Measurements from ENCODE around the gene MS4A8.

MS4A8 gene

GRCh38 chr11:60699284-60699691 lies at the start of gene MS4A8:
MS4A8 (plus strand) TSS chr11:60699612; CDS start chr11:60700861, 1,249 bp downstream.
- TF ChIP-seq CEBPB (IDR thresholded peaks at IDR 0.05) = no peak
- no peak for TF ChIP-seq EP300 (IDR thresholded peaks at IDR 0.05; ENCODE audit: borderline replicate concordance)
- TF ChIP-seq EGR1 (IDR thresholded peaks at IDR 0.05) = no peak
- TF ChIP-seq TCF12 (IDR thresholded peaks at IDR 0.05; ENCODE audit: low read depth) = no peak
- no peak for TF ChIP-seq CREB1 (IDR thresholded peaks at IDR 0.05; ENCODE audit: low read depth)
- TF ChIP-seq YY1 (IDR thresholded peaks at IDR 0.05; ENCODE audit: low read depth) = no peak
- TF ChIP-seq ZBTB7A (IDR thresholded peaks at IDR 0.05; ENCODE audit: low read depth) = no peak
- TF ChIP-seq MAX (IDR thresholded peaks at IDR 0.05) = no peak
- no peak for TF ChIP-seq RAD21 (IDR thresholded peaks at IDR 0.05; ENCODE audit: low read depth)
- no peak for TF ChIP-seq TAF1 (IDR thresholded peaks at IDR 0.05; ENCODE audit: low read depth)
- no peak for TF ChIP-seq REST (IDR thresholded peaks at IDR 0.05; ENCODE audit: low read depth)

GRCh38 chr11:60657888-60658287 lies 41.5 kb upstream of the MS4A8 start:
- no peak for TF ChIP-seq ZBTB7A (IDR thresholded peaks at IDR 0.05; ENCODE audit: low read depth)
- no peak for TF ChIP-seq TAF1 (IDR thresholded peaks at IDR 0.05; ENCODE audit: low read depth)
- no peak for TF ChIP-seq RAD21 (IDR thresholded peaks at IDR 0.05; ENCODE audit: low read depth)
- TF ChIP-seq FOXM1 (IDR thresholded peaks at IDR 0.05; ENCODE audit: borderline replicate concordance, low read depth) = no peak
- no peak for TF ChIP-seq REST (IDR thresholded peaks at IDR 0.05; ENCODE audit: low read depth)
- no peak for TF ChIP-seq TCF12 (IDR thresholded peaks at IDR 0.05; ENCODE audit: low read depth)
- no peak for TF ChIP-seq EGR1 (IDR thresholded peaks at IDR 0.05)
- TF ChIP-seq EP300 (IDR thresholded peaks at IDR 0.05; ENCODE audit: borderline replicate concordance) = no peak
- TF ChIP-seq CREB1 (IDR thresholded peaks at IDR 0.05; ENCODE audit: low read depth) = no peak
- no peak for TF ChIP-seq NFIC (IDR thresholded peaks at IDR 0.05)
- TF ChIP-seq YY1 (IDR thresholded peaks at IDR 0.05; ENCODE audit: low read depth) = no peak
- no peak for TF ChIP-seq USF1 (IDR thresholded peaks at IDR 0.05)
- TF ChIP-seq MAX (IDR thresholded peaks at IDR 0.05) = no peak
- TF ChIP-seq TEAD4 (IDR thresholded peaks at IDR 0.05) = no peak
- TF ChIP-seq CEBPB (IDR thresholded peaks at IDR 0.05) = no peak

- no peak for TF ChIP-seq TAF1 (IDR thresholded peaks at IDR 0.05; ENCODE audit: low read depth)
- TF ChIP-seq USF1 (IDR thresholded peaks at IDR 0.05) = no peak
- no peak for TF ChIP-seq CEBPB (IDR thresholded peaks at IDR 0.05)
- no peak for TF ChIP-seq TEAD4 (IDR thresholded peaks at IDR 0.05)
- no peak for TF ChIP-seq MAX (IDR thresholded peaks at IDR 0.05)
- TF ChIP-seq EGR1 (IDR thresholded peaks at IDR 0.05) = no peak
- no peak for TF ChIP-seq FOXM1 (IDR thresholded peaks at IDR 0.05; ENCODE audit: borderline replicate concordance, low read depth)
These were observed 41.0 kb upstream of the MS4A8 start for GRCh38 chr11:60658409-60658808.

GRCh38 chr11:60672255-60672654 lies 27.2 kb upstream of the MS4A8 start:
- TF ChIP-seq CEBPB (IDR thresholded peaks at IDR 0.05) (no peak), TCF12 (IDR thresholded peaks at IDR 0.05; ENCODE audit: low read depth) (no peak), RAD21 (IDR thresholded peaks at IDR 0.05; ENCODE audit: low read depth) (no peak), ZBTB7A (IDR thresholded peaks at IDR 0.05; ENCODE audit: low read depth) (no peak), REST (IDR thresholded peaks at IDR 0.05; ENCODE audit: low read depth) (no peak)

- TF ChIP-seq CREB1 (IDR thresholded peaks at IDR 0.05; ENCODE audit: low read depth) (no peak), USF1 (IDR thresholded peaks at IDR 0.05) (no peak), ZBTB7A (IDR thresholded peaks at IDR 0.05; ENCODE audit: low read depth) (no peak), RAD21 (IDR thresholded peaks at IDR 0.05; ENCODE audit: low read depth) (no peak), YY1 (IDR thresholded peaks at IDR 0.05; ENCODE audit: low read depth) (no peak)
These were observed 19.5 kb upstream of the MS4A8 start for GRCh38 chr11:60679879-60680278.

Measured in Ishikawa (cell line).